HTR-8/SVneo (cell line): ENCODE data around the gene CENPP.

Experiments used
- DNase-seq: peaks from one replicate; pipeline ENCODE4 v3.0.0; 2011; ENCODE audit warnings: low spot score, mixed read lengths; ENCODE audit not compliant: insufficient read length
- FAIRE-seq: peaks from 2 replicates; lab custom pipeline; 2011; peaks lifted over from hg19 to GRCh38; lab: Jason Lieb, UNC

CENPP gene

DNA sequence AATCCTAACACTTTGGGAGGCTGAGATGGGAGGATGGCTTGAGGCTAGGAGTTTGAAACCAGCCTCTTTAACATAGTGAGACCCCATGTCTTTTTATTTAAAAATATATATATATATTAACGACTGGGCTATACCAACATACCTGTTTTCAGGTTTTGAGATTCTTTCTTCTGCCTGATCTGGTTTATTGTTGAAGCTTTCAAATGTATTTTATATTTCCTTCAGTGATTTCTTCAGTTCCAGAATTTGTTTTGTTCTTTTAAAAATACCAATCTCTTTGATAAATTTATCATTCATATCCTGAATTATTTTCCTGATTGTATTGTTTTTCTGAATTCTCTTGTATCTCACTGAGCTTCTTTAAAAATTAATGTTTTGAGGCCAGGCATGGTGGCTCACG, 47.4 kb downstream of the CENPP start:
- FAIRE-seq = no peak
- no peak for DNase-seq

GRCh38 chr9:92377876-92378275, 52.1 kb downstream of the CENPP start:
- no peak for DNase-seq
- FAIRE-seq = no peak

DNA sequence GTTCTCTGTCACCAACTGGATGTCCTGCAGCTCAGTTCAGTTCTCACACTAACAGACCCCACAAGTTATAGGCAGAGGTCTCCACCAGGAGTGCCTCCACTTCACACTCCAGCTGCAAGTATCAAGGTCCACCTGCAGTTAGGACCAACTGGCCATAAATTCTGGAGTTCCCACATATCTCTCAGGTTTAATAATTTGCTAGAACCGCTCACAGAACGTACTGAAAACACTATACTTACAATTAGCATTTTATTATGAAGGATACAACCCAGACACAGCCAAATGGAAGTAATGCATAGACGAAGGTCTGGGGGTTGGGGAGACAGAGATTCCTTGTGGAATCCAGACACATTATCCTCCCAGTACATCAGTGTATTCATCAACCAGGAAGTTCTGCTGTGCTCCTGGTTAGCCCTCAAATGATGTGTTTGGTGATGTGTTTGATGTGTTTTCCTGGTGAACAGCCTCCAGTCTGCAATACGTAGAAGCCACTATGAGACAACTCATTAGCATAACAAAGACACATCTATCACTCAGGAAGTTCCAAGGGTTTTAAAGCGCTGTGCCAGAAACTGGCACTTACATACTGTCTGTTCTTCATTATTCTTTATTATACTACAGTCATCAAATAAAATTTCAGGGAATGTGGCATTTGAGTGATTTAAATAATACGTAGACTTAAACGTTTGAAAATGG, 53.3 kb downstream of the CENPP start:
- no peak for DNase-seq
- no peak for FAIRE-seq

DNA sequence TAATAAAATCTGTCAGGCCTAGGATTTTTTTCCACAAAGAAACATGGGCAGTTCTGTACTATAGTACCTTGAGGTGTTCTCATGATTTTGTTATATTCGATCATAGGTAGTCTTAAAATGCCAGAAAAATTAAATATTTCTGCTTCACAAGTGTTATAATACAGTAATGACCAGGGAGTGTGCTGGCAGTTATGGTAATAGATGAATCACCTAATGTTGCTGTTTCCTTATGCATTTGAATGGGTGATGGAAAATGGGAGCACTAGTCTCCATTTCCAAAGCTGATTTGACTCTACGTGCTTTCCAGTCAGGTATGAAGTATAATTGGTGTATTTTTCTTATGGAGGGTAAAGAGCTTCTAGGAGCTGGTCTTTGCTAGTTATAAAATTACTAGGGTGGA, 54.9 kb downstream of the CENPP start:
- FAIRE-seq (no peak), DNase-seq (no peak)

GRCh38 chr9:92381775-92382174, 56.0 kb downstream of the CENPP start:
- FAIRE-seq (no peak), DNase-seq (no peak)

GRCh38 chr9:92384375-92384774, 58.6 kb downstream of the CENPP start:
- DNase-seq (peak; percentile 8), FAIRE-seq (no peak)

DNA sequence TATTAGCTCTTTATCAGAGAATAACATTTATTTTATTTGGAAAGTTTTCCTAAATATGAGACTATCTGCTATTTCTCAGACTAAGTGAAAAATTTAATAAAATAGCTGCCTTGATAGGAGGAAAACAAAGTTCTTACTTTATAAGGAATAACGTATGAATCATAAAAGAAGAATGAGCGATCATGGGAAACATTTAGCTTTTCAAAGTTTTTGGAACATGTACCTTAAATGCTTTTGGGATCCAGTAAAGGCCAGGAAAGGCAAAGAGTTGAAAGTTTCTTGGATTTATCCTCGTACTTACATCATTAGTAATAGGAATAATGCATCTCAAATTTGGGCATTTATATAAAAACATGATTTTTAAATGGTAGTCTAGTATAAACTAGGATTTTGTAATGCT, 59.2 kb downstream of the CENPP start:
- DNase-seq = no peak
- no peak for FAIRE-seq

DNA sequence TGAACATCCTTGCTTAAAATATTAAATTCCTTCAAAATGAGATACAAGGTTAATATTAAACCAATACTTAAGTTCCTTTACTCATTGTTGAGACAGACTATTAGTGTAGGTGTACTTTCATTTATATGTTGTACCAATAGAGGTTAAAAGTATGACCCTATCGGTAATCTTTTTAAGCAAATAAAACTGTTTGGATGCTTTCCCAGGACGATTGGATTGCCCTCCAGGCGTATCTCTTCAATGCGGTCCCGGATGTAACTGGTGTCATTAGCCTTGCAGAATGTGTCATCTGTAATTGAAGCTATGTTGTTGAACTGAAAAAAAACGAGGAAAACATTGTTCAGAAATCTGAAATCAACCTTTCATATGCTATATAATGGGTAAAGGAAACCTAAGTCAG, 59.7 kb downstream of the CENPP start:
- DNase-seq = no peak
- no peak for FAIRE-seq

GRCh38 chr9:92385953-92386352, 60.2 kb downstream of the CENPP start:
- no peak for FAIRE-seq
- DNase-seq = no peak

DNA sequence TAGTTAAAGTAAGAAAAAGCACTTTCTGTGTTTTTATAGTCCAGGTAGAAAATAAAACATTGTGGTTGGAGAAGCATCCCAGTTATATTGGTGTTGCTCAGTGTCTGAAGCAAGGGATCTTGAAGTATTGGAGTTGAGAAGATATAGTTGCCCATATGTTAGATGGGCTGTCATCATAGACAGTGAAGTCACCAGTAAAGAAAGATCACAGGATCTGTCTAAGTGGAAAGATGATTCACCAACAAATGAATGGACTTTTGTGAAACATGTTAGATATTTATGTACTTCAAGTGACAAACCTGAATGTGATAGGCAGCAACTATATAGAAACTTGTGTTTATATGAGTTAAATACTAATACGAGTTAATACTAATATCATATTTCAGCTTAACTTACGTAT, 66.9 kb downstream of the CENPP start:
- FAIRE-seq = no peak
- DNase-seq = no peak

- no peak for DNase-seq
Observed at GRCh38 chr9:92393686-92394085, 67.9 kb downstream of the CENPP start.

GRCh38 chr9:92395617-92396016, 69.9 kb downstream of the CENPP start:
- no peak for FAIRE-seq

More at GRCh38 chr9:92393686-92394085, 67.9 kb downstream of the CENPP start:
- no peak for FAIRE-seq

DNA sequence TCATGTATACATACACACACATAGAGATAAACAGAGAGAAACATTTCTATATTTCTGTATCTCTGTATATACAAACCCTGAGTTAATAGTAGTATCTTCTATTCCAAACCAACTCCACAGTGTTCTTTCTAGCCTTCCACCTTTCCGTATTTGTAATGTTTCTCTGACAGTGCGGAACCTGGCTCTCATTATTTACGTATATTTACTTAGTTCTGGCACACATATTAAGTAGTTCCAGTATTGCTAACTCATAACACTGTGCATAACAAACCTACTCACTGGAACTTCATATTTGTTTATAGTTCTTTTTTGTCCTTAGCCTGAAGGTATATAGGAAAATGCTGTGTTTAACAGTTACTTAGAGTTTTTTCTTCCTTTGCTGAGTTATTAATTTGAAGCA, 72.1 kb downstream of the CENPP start:
- no peak for FAIRE-seq
- no peak for DNase-seq

More at GRCh38 chr9:92395617-92396016, 69.9 kb downstream of the CENPP start:
- DNase-seq = no peak

DNA sequence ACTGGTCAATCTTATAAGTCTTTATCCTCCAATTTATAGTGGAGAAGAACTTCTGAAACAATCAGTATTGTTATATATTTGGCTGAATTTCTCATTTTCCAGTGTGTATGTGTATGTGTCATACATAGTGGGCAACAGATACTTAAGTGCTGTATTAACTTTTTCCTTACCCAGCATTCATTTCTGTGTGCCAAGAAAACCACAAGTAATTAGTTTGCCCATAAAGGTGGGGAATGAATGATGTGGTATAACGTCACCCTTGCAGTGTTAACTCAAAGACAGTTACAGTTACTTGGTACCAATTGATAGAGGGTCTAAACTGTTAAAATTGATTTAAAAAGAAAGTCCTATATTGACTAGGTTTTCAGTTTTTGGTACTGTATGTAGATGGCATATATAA, 76.6 kb downstream of the CENPP start:
- DNase-seq (no peak), FAIRE-seq (no peak)

DNA sequence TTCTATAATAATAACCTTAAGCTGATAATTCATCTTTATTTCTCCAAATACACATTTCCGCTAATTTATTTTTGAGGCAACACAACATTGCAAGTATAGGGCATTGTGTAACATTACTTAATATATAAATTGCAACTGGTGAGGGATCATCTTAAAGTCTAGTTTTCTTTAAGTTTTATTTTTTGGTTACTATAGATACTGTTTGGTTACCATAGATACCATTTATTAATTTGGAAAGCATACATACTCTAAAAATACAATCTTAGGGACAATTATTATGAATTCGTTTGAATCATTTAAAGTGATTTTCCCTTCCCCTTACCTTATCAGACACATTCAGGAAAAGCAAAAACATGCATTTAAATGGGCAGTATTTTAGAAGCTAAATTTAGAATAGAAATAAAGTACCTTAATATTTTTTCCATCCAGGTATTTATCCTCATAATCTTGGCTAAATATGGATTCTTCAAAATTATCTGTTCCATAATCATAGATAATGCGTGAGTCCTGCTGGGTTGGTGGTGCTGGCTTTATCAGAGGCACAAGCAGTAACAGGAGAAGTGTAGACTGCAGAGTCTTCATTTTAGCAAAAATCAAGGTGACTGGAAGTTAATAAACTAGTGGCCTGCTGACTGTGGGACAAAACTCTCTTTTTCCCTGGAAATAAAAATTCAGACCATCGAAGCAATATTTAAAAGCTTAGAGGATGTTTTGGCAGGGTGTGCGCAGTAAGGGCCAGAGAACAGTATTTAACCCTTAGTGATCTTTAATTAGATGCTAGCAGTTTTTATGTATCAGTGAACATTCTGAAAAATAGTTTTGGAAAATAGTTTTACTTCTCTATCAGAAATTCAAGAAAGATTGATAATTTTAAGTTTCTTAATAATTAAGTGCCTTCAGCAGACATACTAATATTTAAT, 77.3 kb downstream of the CENPP start:
- FAIRE-seq (no peak), DNase-seq (no peak)

GRCh38 chr9:92404042-92404836, 78.5 kb downstream of the CENPP start, which contains the start of gene OGN:
OGN (minus strand) TSS chr9:92404578; CDS start chr9:92403407, 1,171 bp downstream.
- FAIRE-seq = no peak
- no peak for DNase-seq

DNA sequence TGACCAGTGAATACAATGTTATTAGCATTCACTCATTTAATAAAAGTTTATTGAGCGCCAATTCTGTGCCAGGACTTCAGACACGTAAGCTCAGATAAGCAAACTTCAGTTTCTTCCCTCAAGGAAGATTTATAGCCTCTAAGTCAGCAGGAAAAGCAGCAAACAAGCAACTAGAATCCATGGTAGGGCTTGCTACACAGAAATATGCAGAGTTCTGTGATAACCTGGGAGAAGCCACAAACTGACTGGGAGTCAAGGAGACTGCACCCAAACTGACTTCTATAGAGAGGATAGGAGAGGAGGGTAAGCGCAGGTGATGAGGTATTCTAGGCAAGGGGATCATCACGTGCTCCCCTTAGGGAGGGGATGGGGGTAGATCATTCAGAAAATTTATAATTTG, 80.1 kb downstream of the CENPP start:
- FAIRE-seq = no peak

GRCh38 chr9:92406477-92406876, 80.7 kb downstream of the CENPP start:
- FAIRE-seq = no peak
- no peak for DNase-seq

More for the DNA sequence above, 80.1 kb downstream of the CENPP start:
- no peak for DNase-seq

DNA sequence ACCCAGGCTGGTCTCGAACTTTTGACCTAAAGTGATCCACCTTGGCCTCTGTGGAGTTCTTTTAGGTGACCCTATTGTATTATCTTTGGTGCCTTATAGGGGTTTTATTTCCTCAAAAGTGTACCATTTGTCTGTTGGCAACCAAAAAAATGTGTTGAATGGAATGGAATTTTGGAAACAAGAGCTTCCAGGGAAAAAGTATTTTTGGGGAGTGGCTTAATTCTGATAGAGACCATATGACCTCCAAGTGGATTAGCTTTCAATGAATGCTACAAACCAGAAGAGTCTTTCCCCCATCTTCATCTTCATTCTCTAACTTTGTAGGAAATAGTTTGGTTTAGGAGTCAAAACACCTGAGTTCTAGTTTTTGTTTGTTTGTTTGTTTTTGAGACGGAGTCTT, 82.1 kb downstream of the CENPP start:
- DNase-seq (no peak), FAIRE-seq (no peak)

DNA sequence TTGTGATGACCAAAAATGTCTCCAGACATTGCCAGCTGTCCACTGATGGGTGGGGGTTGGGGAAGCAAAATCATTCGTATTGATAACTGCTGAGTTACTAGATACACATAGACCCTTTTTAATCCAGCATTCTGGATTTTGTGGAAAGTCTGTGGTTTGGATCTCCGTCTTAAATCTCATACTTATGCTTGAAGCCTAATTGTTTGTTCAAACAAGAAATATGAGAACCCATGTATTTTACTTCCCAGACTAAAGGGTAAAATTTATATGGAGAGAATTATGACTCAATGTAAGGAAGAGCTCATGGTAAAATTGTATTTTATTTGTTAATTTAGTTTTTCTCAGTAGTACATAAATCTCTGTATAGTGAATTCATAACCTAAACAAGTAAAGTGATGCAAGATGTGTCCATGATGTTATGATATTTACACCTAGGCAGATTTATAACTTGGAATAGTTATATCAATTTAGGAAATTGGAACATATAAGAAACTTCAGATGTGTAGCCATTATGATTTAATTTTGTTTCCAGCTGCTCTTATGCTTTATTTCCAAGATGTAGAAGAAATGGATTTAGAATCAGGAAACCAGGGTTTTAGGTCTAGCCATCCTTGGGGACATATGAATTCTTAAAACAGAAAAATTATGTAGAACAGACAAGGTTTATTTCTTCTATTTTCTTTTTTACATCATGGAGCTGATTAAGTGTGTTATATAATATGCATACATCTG, 83.2 kb downstream of the CENPP start:
- DNase-seq (no peak), FAIRE-seq (no peak)
